Parathyroid adenoma (tissue), 2 donors: Measurements from ENCODE around the gene POU6F2.

Source experiments
- H2AFZ ChIP-seq: fragments of 300-600 bp; sonication (generic); one replicate; pipeline ENCODE4 v1.7.0; 2017; ENCODE audit warnings: antibody characterized with exemption, mild to moderate bottlenecking
- H3K27ac ChIP-seq: fragments of 300-600 bp; sonication (generic); one replicate; pipeline ENCODE4 v1.7.0; 2017
- H3K27me3 ChIP-seq: fragments of 300-600 bp; sonication (generic); one replicate; pipeline ENCODE4 v1.7.0; 2017; ENCODE audit warnings: low read length; ENCODE audit not compliant: control insufficient read depth, insufficient read depth
- H3K36me3 ChIP-seq: fragments of 300-600 bp; sonication (generic); one replicate; pipeline ENCODE4 v1.7.0; 2017; ENCODE audit warnings: low read length; ENCODE audit not compliant: control insufficient read depth, insufficient read depth
- H3K4me1 ChIP-seq: fragments of 300-600 bp; sonication (generic); one replicate; pipeline ENCODE4 v1.7.0; 2017; ENCODE audit warnings: control low read depth
- H3K4me2 ChIP-seq: fragments of 300-600 bp; sonication (generic); one replicate; pipeline ENCODE4 v1.7.0; 2017; ENCODE audit warnings: low read length
- H3K4me3 ChIP-seq: fragments of 300-600 bp; sonication (generic); one replicate; pipeline ENCODE4 v1.7.0; 2017; ENCODE audit warnings: low read depth, low read length
- H3K79me2 ChIP-seq: fragments of 300-600 bp; sonication (generic); one replicate; pipeline ENCODE4 v1.7.0; 2017; ENCODE audit warnings: control low read depth
- H3K9ac ChIP-seq: fragments of 300-600 bp; sonication (generic); one replicate; pipeline ENCODE4 v1.7.0; 2017; ENCODE audit warnings: mild to moderate bottlenecking
- H3K9me3 ChIP-seq: fragments of 300-600 bp; sonication (generic); one replicate; pipeline ENCODE4 v1.7.0; 2017; ENCODE audit warnings: low read length; ENCODE audit not compliant: control insufficient read depth
- CTCF ChIP-seq: fragments of 300-600 bp; sonication (generic); IDR thresholded peaks from one replicate; pipeline ENCODE4 v1.7.0; 2017; ENCODE audit warnings: antibody characterized with exemption, mild to moderate bottlenecking
- donor health status: primary hyperparathyroidism.

The POU6F2 gene

GRCh38 chr7:39515534-39516228 lies 538.0 kb downstream of the POU6F2 start:
- no peaks in the 10 kb centered on the region for H3K4me1 ChIP-seq
- no peaks in the 10 kb centered on the region for H3K79me2 ChIP-seq
- no peak overlapping the region for H3K4me2 ChIP-seq
- no peak overlapping the region for H3K4me3 ChIP-seq
- no peaks in the 10 kb centered on the region for H3K27me3 ChIP-seq
- no peak overlapping the region for H3K27ac ChIP-seq
- H3K9me3 ChIP-seq, result no peaks in the 10 kb centered on the region
- H3K36me3 ChIP-seq, result no peaks in the 10 kb centered on the region
- H2AFZ ChIP-seq, result no peak overlapping the region
- no peak overlapping the region for H3K9ac ChIP-seq
- TF ChIP-seq CTCF, result no peak

- Histone ChIP-seq H3K4me3 (no peak overlapping the region), H3K79me2 (no peaks in the 10 kb centered on the region), H3K4me2 (no peak overlapping the region), H3K27me3 (no peaks in the 10 kb centered on the region), H2AFZ (no peak overlapping the region), H3K36me3 (no peaks in the 10 kb centered on the region), H3K9ac (no peak overlapping the region), H3K4me1 (no peaks in the 10 kb centered on the region), H3K27ac (no peak overlapping the region), H3K9me3 (no peaks in the 10 kb centered on the region)
- TF ChIP-seq CTCF, result no peak
These were observed 538.8 kb downstream of the POU6F2 start for GRCh38 chr7:39516498-39516897.

- no peak overlapping the region for H3K9ac ChIP-seq
- TF ChIP-seq CTCF, result no peak
- H3K4me2 ChIP-seq, result no peak overlapping the region
- H3K4me3 ChIP-seq, result no peak overlapping the region
- no peaks in the 10 kb centered on the region for H3K27me3 ChIP-seq
- H3K9me3 ChIP-seq, result no peaks in the 10 kb centered on the region
- no peaks in the 10 kb centered on the region for H3K4me1 ChIP-seq
- H3K27ac ChIP-seq, result no peak overlapping the region
- H2AFZ ChIP-seq, result no peak overlapping the region
- H3K79me2 ChIP-seq, result no peaks in the 10 kb centered on the region
- no peaks in the 10 kb centered on the region for H3K36me3 ChIP-seq
These were observed 539.5 kb downstream of the POU6F2 start for GRCh38 chr7:39517240-39517639.
